GM12873 (cell line): Measurements from ENCODE around the gene KIF14.
A peak's percentile ranks its signal among the peaks of the same experiment; 100 is the strongest.

Experiments used
- CTCF ChIP-seq: IDR thresholded peaks from 2 replicates; pipeline ENCODE4 v1.5.1; 2012; ENCODE audit warnings: low read depth, mild to moderate bottlenecking, moderate library complexity, low read length, control low read depth; ENCODE audit not compliant: insufficient read depth; ENCODE audit errors: missing control alignments

The KIF14 gene

GRCh38 chr1:200520735-200521134 is 99.8 kb downstream of the KIF14 start:
- no peak for TF ChIP-seq CTCF

GRCh38 chr1:200518524-200518923 is 102.0 kb downstream of the KIF14 start:
- TF ChIP-seq CTCF: no peak

- no peak for TF ChIP-seq CTCF
Measured at GRCh38 chr1:200512191-200512590, 108.4 kb downstream of the KIF14 start.

GRCh38 chr1:200510228-200510623 is 110.3 kb downstream of the KIF14 start:
- TF ChIP-seq CTCF: peak; percentile 87

- TF ChIP-seq CTCF: no peak
Measured at GRCh38 chr1:200506471-200506870, 114.1 kb downstream of the KIF14 start.

GRCh38 chr1:200505257-200505656 is 115.3 kb downstream of the KIF14 start:
- no peak for TF ChIP-seq CTCF
